ENCODE results near the gene SLC27A1. TPM values are rescaled to one million over a fixed set of nuclear protein-coding genes. Genes with fewer than 3 reads are reported as not detected.
"Not testable (repeated sequence)": the region's sequence is repeated elsewhere in the genome, so short reads cannot be mapped to it uniquely, and the experiment has no call there.

Gene SLC27A1
- total RNA-seq, 1 donor from 2014 or later = 22.1 TPM

- no peak overlapping the region for H3K4me3 ChIP-seq
- intact Hi-C loops (cut with DNase I) = no loop called here
- no peaks in the 10 kb centered on the region for H3K9me3 ChIP-seq
- peak overlapping the region; percentile 47 for H3K27ac ChIP-seq
- H3K4me1 ChIP-seq = peaks cover 28% of the 10 kb centered on the region
- no peaks in the 10 kb centered on the region for H3K36me3 ChIP-seq
- TF ChIP-seq POLR2A (IDR thresholded peaks at IDR 0.05) = no peak
- TF ChIP-seq POLR2AphosphoS5 (IDR thresholded peaks at IDR 0.05; ENCODE audit: insufficient read depth in 1 of 2, low read depth in 1 of 2) = no peak
- TF ChIP-seq, protein P1, sequence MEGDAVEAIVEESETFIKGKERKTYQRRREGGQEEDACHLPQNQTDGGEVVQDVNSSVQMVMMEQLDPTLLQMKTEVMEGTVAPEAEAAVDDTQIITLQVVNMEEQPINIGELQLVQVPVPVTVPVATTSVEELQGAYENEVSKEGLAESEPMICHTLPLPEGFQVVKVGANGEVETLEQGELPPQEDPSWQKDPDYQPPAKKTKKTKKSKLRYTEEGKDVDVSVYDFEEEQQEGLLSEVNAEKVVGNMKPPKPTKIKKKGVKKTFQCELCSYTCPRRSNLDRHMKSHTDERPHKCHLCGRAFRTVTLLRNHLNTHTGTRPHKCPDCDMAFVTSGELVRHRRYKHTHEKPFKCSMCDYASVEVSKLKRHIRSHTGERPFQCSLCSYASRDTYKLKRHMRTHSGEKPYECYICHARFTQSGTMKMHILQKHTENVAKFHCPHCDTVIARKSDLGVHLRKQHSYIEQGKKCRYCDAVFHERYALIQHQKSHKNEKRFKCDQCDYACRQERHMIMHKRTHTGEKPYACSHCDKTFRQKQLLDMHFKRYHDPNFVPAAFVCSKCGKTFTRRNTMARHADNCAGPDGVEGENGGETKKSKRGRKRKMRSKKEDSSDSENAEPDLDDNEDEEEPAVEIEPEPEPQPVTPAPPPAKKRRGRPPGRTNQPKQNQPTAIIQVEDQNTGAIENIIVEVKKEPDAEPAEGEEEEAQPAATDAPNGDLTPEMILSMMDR (IDR thresholded peaks at IDR 0.05) = no peak
- DNase-seq (ENCODE audit: extremely low spot score in 2 of 2) = no peak
- no peaks in the 10 kb centered on the region for H3K27me3 ChIP-seq
Observed at GRCh38 chr19:17504030-17504429, 33.7 kb downstream of the SLC27A1 start.

DNA sequence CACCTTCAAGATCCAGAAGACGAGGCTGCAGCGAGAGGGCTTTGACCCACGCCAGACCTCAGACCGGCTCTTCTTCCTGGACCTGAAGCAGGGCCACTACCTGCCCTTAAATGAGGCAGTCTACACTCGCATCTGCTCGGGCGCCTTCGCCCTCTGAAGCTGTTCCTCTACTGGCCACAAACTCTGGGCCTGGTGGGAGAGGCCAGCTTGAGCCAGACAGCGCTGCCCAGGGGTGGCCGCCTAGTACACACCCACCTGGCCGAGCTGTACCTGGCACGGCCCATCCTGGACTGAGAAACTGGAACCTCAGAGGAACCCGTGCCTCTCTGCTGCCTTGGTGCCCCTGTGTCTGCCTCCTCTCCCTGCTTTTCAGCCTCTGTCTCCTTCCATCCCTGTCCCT, 34.1 kb downstream of the SLC27A1 start:
- peak overlapping the region; percentile 47 for H3K27ac ChIP-seq

DNA sequence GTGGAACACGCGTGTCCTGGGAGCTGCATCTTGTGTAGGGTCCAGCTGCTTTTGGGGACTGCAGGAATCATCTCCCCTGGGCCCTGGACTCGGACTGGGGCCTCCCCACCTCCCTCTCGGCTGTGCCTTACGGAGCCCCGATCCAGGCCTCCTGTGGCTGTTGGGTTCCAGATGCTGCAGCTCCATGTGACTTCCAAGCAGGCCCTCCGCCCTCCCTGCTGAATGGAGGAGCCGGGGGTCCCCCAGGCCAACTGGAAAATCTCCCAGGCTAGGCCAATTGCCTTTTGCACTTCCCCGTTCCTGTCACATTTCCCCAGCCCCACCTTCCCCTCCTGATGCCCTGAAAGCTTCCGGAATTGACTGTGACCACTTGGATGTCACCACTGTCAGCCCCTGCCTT, 34.9 kb downstream of the SLC27A1 start:
- no peak for TF ChIP-seq POLR2AphosphoS5 (IDR thresholded peaks at IDR 0.05; ENCODE audit: insufficient read depth in 1 of 2, low read depth in 1 of 2)
- no peak for TF ChIP-seq POLR2A (IDR thresholded peaks at IDR 0.05)
- TF ChIP-seq, protein P1 (IDR thresholded peaks at IDR 0.05) = no peak
- no peak for DNase-seq (ENCODE audit: extremely low spot score in 2 of 2)
- no peak overlapping the region for H3K4me3 ChIP-seq
- H3K4me1 ChIP-seq = peaks cover 30% of the 10 kb centered on the region
- H3K9me3 ChIP-seq = no peaks in the 10 kb centered on the region
- H3K27ac ChIP-seq = peak overlapping the region; percentile 47
- H3K27me3 ChIP-seq = no peaks in the 10 kb centered on the region
- H3K36me3 ChIP-seq = no peaks in the 10 kb centered on the region
- intact Hi-C loops (cut with DNase I) = no loop called here

More for the DNA sequence above, 34.1 kb downstream of the SLC27A1 start:
- Histone ChIP-seq H3K9me3 (no peaks in the 10 kb centered on the region), H3K36me3 (no peaks in the 10 kb centered on the region), H3K27me3 (no peaks in the 10 kb centered on the region), H3K4me1 (peaks cover 30% of the 10 kb centered on the region), H3K4me3 (no peak overlapping the region)
- intact Hi-C loops (cut with DNase I) = no loop called here
- no peak for DNase-seq (ENCODE audit: extremely low spot score in 2 of 2)
- TF ChIP-seq POLR2AphosphoS5 (IDR thresholded peaks at IDR 0.05; ENCODE audit: insufficient read depth in 1 of 2, low read depth in 1 of 2) = no peak
- TF ChIP-seq, protein P1 (IDR thresholded peaks at IDR 0.05) = no peak
- no peak for TF ChIP-seq POLR2A (IDR thresholded peaks at IDR 0.05)

- intact Hi-C loops (cut with DNase I) = no loop called here
- Histone ChIP-seq H3K27me3 (no peaks in the 10 kb centered on the region), H3K4me3 (no peak overlapping the region), H3K4me1 (peaks cover 34% of the 10 kb centered on the region), H3K36me3 (no peaks in the 10 kb centered on the region), H3K27ac (no peak overlapping the region), H3K9me3 (no peaks in the 10 kb centered on the region)
- no peak for TF ChIP-seq POLR2AphosphoS5 (IDR thresholded peaks at IDR 0.05; ENCODE audit: insufficient read depth in 1 of 2, low read depth in 1 of 2)
- TF ChIP-seq, protein P1 (IDR thresholded peaks at IDR 0.05) = no peak
- TF ChIP-seq POLR2A (IDR thresholded peaks at IDR 0.05) = no peak
- DNase-seq (ENCODE audit: extremely low spot score in 2 of 2) = no peak
Observed at GRCh38 chr19:17506745-17507144, 36.4 kb downstream of the SLC27A1 start.

- H3K36me3 ChIP-seq; H3K27me3 ChIP-seq; intact Hi-C loops (cut with DNase I); H3K9me3 ChIP-seq; H3K4me3 ChIP-seq; DNase-seq (ENCODE audit: extremely low spot score in 2 of 2): not testable (repeated sequence)
- H3K4me1 ChIP-seq = peaks cover 43% of the 10 kb centered on the region
- H3K27ac ChIP-seq = peak overlapping the region; percentile 65
Observed at GRCh38 chr19:17508558-17508933, 38.2 kb downstream of the SLC27A1 start.

Measured in vagina (tissue), 2 donors.